ENCODE data around the gene RFLNA. TPM values are rescaled to one million over a fixed set of nuclear protein-coding genes. Genes with fewer than 3 reads are reported as not detected.

Gene RFLNA
- total and polyA plus RNA-seq, 2 of the 13 experiments (the other 11 are each of a cell fraction or from before 2014, with no cell fraction given): not detected

DNA sequence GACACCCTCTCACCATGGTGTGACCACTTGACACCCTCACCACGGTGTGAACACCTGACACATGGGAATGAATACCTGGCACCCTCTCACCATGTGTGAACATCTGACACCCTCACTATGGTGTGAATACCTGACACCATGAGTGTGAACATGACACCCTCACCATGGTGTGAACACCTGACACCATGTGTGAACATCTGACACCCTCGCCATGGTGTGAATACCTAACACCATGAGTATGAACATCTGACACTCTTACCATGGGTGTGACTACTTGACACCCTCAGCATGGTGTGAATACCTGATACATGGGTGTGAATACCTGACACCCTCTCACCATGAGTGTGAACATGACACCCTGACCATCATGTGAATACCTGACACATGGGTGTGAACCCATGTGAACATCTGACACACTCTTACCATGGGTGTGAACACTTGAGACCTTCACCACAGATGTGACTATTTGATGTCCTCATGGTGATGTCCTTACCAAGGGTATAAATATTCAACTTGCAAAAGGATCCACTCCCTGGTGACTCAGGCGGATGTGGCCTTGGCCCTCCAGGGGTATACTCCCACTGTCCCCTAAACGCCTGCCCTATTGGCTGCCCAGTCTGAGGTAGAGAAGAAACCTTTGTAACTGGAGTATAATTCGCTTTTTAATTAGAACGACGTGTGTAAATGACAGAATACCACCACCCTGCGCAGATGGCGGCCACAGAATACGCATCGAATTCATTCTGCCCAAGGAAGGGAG lies 29.1 kb downstream of the RFLNA start (continued):
- TF ChIP-seq, protein P1, sequence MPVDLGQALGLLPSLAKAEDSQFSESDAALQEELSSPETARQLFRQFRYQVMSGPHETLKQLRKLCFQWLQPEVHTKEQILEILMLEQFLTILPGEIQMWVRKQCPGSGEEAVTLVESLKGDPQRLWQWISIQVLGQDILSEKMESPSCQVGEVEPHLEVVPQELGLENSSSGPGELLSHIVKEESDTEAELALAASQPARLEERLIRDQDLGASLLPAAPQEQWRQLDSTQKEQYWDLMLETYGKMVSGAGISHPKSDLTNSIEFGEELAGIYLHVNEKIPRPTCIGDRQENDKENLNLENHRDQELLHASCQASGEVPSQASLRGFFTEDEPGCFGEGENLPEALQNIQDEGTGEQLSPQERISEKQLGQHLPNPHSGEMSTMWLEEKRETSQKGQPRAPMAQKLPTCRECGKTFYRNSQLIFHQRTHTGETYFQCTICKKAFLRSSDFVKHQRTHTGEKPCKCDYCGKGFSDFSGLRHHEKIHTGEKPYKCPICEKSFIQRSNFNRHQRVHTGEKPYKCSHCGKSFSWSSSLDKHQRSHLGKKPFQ (CRISPR knock-in tag; IDR thresholded peaks at IDR 0.05; ENCODE audit: insufficient replicate concordance): peak; percentile 100
- TF ChIP-seq, protein P2, sequence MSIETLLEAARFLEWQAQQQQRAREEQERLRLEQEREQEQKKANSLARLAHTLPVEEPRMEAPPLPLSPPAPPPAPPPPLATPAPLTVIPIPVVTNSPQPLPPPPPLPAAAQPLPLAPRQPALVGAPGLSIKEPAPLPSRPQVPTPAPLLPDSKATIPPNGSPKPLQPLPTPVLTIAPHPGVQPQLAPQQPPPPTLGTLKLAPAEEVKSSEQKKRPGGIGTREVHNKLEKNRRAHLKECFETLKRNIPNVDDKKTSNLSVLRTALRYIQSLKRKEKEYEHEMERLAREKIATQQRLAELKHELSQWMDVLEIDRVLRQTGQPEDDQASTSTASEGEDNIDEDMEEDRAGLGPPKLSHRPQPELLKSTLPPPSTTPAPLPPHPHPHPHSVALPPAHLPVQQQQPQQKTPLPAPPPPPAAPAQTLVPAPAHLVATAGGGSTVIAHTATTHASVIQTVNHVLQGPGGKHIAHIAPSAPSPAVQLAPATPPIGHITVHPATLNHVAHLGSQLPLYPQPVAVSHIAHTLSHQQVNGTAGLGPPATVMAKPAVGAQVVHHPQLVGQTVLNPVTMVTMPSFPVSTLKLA (IDR thresholded peaks at IDR 0.05): peak; percentile 65
- TF ChIP-seq YEATS4 (CRISPR knock-in tag; IDR thresholded peaks at IDR 0.05; ENCODE audit: borderline replicate concordance) (no peak), KLF6 (CRISPR knock-in tag; IDR thresholded peaks at IDR 0.05) (no peak), SMAD1 (CRISPR knock-in tag; IDR thresholded peaks at IDR 0.05; ENCODE audit: borderline replicate concordance, low read depth) (no peak), TBX3 (IDR thresholded peaks at IDR 0.05; ENCODE audit: borderline replicate concordance) (peak; percentile 81), POLR2A (IDR thresholded peaks at IDR 0.05; ENCODE audit: insufficient read depth in 1 of 2, low read depth in 2 of 2, low read length in 2 of 2) (0 out of 4 replicates have a peak, but pooled peaks of 1 of the 2 experiments have one; percentile 30), GABPB1 (CRISPR knock-in tag; IDR thresholded peaks at IDR 0.05) (no peak)
